ENCODE data around the gene SCARB1. TPM values are rescaled to one million over a fixed set of nuclear protein-coding genes. Genes with fewer than 3 reads are reported as not detected.

Gene SCARB1
- total and polyA plus RNA-seq, 9 of the 15 experiments (the other 6 are each of a cell fraction or from before 2014, with no cell fraction given) = 0.56 to 157 (median 52.8) TPM

DNA sequence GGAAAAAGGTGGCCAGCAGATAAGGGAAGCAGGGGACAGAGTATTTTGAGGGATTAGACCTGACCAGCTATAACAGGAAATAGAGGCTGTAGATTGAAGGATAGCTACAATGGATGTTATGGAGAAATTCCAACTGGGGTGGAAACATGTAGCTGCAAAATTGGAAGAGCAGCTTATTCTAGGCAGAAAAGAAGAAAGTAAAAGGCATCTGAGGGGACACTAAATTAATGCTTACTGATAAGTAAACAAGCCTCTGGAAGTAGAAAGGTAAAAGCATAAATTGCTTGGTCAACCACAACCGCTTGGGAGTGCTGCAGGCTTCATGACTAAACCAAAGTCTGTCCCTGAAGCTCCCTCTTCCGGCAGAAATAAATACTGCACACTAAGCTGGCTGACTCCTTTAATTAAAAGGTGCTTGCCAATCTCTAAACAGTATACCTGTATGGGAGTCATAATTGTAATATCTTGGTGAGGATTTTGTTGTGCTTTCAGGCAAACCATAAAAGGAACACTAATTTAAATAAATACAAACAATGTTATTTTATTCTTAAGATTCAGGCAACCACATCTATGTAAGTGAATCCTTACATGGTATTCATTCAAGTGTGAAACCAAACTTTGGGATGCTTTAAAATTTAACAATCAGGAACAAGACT is 43.1 kb upstream of the SCARB1 start (continued):
- TF ChIP-seq, protein P1, sequence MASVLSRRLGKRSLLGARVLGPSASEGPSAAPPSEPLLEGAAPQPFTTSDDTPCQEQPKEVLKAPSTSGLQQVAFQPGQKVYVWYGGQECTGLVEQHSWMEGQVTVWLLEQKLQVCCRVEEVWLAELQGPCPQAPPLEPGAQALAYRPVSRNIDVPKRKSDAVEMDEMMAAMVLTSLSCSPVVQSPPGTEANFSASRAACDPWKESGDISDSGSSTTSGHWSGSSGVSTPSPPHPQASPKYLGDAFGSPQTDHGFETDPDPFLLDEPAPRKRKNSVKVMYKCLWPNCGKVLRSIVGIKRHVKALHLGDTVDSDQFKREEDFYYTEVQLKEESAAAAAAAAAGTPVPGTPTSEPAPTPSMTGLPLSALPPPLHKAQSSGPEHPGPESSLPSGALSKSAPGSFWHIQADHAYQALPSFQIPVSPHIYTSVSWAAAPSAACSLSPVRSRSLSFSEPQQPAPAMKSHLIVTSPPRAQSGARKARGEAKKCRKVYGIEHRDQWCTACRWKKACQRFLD (CRISPR knock-in tag; IDR thresholded peaks at IDR 0.05) = no peak
- TF ChIP-seq RUNX1 (IDR thresholded peaks at IDR 0.05; ENCODE audit: low read depth) (no peak), ELF4 (CRISPR knock-in tag; IDR thresholded peaks at IDR 0.05) (no peak), TEAD4 (IDR thresholded peaks at IDR 0.05; ENCODE audit: low read length) (peak; percentile 57; the same call in 1 of the 2 replicates), TEAD4 (CRISPR knock-in tag; IDR thresholded peaks at IDR 0.05; ENCODE audit: borderline replicate concordance) (no peak), ESRRA (IDR thresholded peaks at IDR 0.05; ENCODE audit: borderline replicate concordance, low read depth) (peak; percentile 50; the same call in 1 of the 2 replicates)

DNA sequence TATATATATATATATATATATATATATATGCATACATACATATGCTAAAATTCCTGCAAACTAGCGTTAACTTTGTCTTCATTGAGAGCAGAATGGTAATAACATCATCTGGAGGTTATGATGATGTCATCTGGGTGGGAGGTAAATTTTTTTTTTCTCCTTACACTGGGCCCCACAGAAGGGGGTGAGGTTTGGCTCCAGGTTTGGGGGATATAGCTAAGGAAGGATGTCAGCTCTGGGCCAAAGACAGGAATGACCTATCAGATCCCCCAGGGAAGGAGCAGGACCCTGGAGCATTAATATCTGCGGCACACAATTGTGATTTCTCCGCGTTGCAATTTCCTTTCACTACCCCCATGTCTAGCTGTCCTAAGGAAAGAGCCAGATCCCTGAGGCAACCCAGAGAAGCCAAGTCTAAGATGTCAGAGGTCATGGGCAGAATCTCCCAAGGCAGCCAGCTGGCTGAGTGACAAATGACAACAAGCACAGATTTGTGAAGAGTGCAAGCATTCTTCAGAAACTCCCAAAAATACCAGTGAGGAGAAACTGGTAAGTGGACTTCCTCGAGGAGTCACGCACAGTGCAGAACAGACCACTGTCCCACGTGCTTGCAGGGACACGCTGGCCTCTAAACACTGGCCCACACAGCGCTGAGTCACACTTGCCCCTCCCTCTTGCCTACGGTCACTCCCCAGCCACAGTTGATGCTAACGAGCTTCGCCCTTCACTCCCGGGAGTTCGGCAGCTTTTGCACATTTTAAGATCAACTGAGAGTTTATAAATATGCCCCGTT is 40.8 kb upstream of the SCARB1 start:
- in situ Hi-C loops (cut with MboI) (no loop called here), intact Hi-C loops (cut with micrococcal nuclease) (no loop called here)
- H2AFZ ChIP-seq (ENCODE audit: low read depth, low read length) = peak overlapping the region; percentile 78
- WGBS (ENCODE audit: insufficient coverage, low coverage, missing lambda C conversion rate) = 8% methylated on average over 15 of the region's 15 CpGs
- FAIRE-seq (peak; percentile 98), ATAC-seq (peak; percentile 97), DNase-seq (ENCODE audit: extremely low read depth in 1 of 4, low spot score in 3 of 4) (peak; percentile 78 to 95 (median 85))
- no peaks in the 10 kb centered on the region for H3K79me2 ChIP-seq (ENCODE audit: control insufficient read depth, insufficient read depth, low read length)
- peaks cover 12 to 14% of the 10 kb centered on the region in 2 experiments; a peak in 4 of 5 replicates for H3K4me1 ChIP-seq (replicated peaks in 1 of 2; ENCODE audit: control insufficient read depth in 2 of 2, insufficient read depth in 2 of 2, low read length in 2 of 2)
- H3K9ac ChIP-seq (ENCODE audit: insufficient read depth in 1 of 2, low read depth in 2 of 2, low read length in 2 of 2) = peak overlapping the region; percentile 6 to 42; a peak in 3 of 4 replicates
- peak overlapping the region; percentile 15; the same call in 1 of the 2 replicates for H3K4me2 ChIP-seq (ENCODE audit: insufficient read depth, low read length)
- ChIA-PET POLR2A (interaction anchor here (0.7 to 2.6 kb wide), 10 partner anchors 10 to 80 kb away, joined by 3 to 33 read pairs (median 4); partner anchors contain the start of gene UBC), CTCF (ENCODE audit: low intra/inter-chr PET ratio) (no interaction called here)
- no peaks in the 10 kb centered on the region for H3K36me3 ChIP-seq (ENCODE audit: control insufficient read depth, insufficient read depth, low read length)
- H3K27ac ChIP-seq (ENCODE audit: extremely low read depth, low read depth, low read length) = peak overlapping the region; percentile 67
- H3K4me3 ChIP-seq = no peak overlapping the region
- no TSS peak for BruUV-seq (replicated peaks)
- H4K20me1 ChIP-seq (replicated peaks; ENCODE audit: control insufficient read depth, insufficient read depth, low read length) = no peaks in the 10 kb centered on the region
- H3K9me1 ChIP-seq (ENCODE audit: control insufficient read depth, insufficient read depth, low read length) = no peaks in the 10 kb centered on the region
- H3K9me3 ChIP-seq (replicated peaks; ENCODE audit: control insufficient read depth, insufficient read depth, low read depth, low read length) = no peaks in the 10 kb centered on the region
- H3K27me3 ChIP-seq (ENCODE audit: control insufficient read depth in 2 of 2, insufficient read depth in 2 of 2, low read length in 2 of 2) = no peaks in the 10 kb centered on the region
- TF ChIP-seq RBM22 (IDR thresholded peaks at IDR 0.05; ENCODE audit: low read depth, low read length, poor library complexity, severe bottlenecking) (no peak), MLX (CRISPR knock-in tag; conservative IDR thresholded peaks at IDR 0.05) (0 out of 4 replicates have a peak, but pooled peaks of 1 of the 2 experiments have one; percentile 59), PCBP1 (IDR thresholded peaks at IDR 0.05; ENCODE audit: low read depth, low read length, poor library complexity, severe bottlenecking) (no peak), ZNF12 (CRISPR knock-in tag; IDR thresholded peaks at IDR 0.05) (no peak), TEAD2 (tag; IDR thresholded peaks at IDR 0.05) (peak; percentile 45; the same call in 1 of the 2 replicates), HOMEZ (CRISPR knock-in tag; IDR thresholded peaks at IDR 0.05) (no peak), MCM3 (IDR thresholded peaks at IDR 0.05) (no peak), ZNF77 (CRISPR knock-in tag; IDR thresholded peaks at IDR 0.05) (no peak), ZNF75A (CRISPR knock-in tag; IDR thresholded peaks at IDR 0.05) (no peak), HDAC6 (IDR thresholded peaks at IDR 0.05; ENCODE audit: low read depth, low read length) (no peak)
